ENCODE data around the gene SACS.

DNA sequence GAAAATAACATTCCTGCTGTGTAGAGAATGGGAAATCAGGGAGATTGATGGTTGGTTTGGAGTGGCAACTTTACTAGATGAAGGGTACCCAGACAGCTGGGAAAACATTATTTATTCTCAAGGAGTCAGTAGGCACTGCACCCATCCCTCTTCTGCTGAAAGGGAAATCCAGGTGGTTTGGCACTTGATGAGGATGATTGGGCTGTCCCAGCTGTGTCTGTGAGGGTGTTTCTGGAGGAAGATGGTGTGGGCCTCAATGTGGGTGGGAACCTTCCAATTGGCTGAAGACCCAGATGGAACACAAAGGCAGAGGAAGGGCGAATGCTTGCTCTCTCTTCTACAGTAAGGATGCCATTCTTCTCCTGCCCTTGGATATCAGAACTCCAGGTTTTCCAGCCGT is 10.4 kb upstream of the SACS start:
- TF ChIP-seq POLR2AphosphoS5 (IDR thresholded peaks at IDR 0.05; ENCODE audit: low read depth, low read length) (no peak), POLR2A (IDR thresholded peaks at IDR 0.05; ENCODE audit: borderline replicate concordance, extremely low read depth, insufficient read depth, insufficient read length) (no peak), SP1 (IDR thresholded peaks at IDR 0.05; ENCODE audit: low read depth) (no peak), JUND (IDR thresholded peaks at IDR 0.05) (no peak), YY1 (IDR thresholded peaks at IDR 0.05; ENCODE audit: extremely low read depth, insufficient replicate concordance, low read depth, low read length) (no peak), RAD21 (IDR thresholded peaks at IDR 0.05; ENCODE audit: low read depth) (no peak), ATF3 (IDR thresholded peaks at IDR 0.05) (no peak)
- TF ChIP-seq, protein P1, sequence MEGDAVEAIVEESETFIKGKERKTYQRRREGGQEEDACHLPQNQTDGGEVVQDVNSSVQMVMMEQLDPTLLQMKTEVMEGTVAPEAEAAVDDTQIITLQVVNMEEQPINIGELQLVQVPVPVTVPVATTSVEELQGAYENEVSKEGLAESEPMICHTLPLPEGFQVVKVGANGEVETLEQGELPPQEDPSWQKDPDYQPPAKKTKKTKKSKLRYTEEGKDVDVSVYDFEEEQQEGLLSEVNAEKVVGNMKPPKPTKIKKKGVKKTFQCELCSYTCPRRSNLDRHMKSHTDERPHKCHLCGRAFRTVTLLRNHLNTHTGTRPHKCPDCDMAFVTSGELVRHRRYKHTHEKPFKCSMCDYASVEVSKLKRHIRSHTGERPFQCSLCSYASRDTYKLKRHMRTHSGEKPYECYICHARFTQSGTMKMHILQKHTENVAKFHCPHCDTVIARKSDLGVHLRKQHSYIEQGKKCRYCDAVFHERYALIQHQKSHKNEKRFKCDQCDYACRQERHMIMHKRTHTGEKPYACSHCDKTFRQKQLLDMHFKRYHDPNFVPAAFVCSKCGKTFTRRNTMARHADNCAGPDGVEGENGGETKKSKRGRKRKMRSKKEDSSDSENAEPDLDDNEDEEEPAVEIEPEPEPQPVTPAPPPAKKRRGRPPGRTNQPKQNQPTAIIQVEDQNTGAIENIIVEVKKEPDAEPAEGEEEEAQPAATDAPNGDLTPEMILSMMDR (IDR thresholded peaks at IDR 0.05 in 2 of 3, conservative IDR thresholded peaks at IDR 0.05 in 1 of 3; ENCODE audit: borderline replicate concordance in 1 of 3, insufficient read depth in 1 of 3, low read depth in 2 of 3, low read length in 2 of 3): no peak
- TF ChIP-seq, protein P2, sequence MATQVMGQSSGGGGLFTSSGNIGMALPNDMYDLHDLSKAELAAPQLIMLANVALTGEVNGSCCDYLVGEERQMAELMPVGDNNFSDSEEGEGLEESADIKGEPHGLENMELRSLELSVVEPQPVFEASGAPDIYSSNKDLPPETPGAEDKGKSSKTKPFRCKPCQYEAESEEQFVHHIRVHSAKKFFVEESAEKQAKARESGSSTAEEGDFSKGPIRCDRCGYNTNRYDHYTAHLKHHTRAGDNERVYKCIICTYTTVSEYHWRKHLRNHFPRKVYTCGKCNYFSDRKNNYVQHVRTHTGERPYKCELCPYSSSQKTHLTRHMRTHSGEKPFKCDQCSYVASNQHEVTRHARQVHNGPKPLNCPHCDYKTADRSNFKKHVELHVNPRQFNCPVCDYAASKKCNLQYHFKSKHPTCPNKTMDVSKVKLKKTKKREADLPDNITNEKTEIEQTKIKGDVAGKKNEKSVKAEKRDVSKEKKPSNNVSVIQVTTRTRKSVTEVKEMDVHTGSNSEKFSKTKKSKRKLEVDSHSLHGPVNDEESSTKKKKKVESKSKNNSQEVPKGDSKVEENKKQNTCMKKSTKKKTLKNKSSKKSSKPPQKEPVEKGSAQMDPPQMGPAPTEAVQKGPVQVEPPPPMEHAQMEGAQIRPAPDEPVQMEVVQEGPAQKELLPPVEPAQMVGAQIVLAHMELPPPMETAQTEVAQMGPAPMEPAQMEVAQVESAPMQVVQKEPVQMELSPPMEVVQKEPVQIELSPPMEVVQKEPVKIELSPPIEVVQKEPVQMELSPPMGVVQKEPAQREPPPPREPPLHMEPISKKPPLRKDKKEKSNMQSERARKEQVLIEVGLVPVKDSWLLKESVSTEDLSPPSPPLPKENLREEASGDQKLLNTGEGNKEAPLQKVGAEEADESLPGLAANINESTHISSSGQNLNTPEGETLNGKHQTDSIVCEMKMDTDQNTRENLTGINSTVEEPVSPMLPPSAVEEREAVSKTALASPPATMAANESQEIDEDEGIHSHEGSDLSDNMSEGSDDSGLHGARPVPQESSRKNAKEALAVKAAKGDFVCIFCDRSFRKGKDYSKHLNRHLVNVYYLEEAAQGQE (IDR thresholded peaks at IDR 0.05; ENCODE audit: low read depth): no peak
